Neural progenitor cell (in vitro differentiated cells): Measurements from ENCODE around the gene H6PD.

ENCODE experiments used
- CTCF ChIP-seq: fragments of 200-600 bp; sonication (generic); IDR thresholded peaks from 2 replicates; pipeline ENCODE4 v1.5.1; 2017; ENCODE audit warnings: antibody characterized with exemption, mild to moderate bottlenecking
- EZH2 ChIP-seq: fragments of 200-600 bp; sonication (generic); IDR thresholded peaks from 2 replicates; pipeline ENCODE4 v1.6.1; 2017; ENCODE audit warnings: antibody characterized with exemption, mild to moderate bottlenecking, moderate library complexity
- EZH2phosphoT487 ChIP-seq: fragments of 200-600 bp; sonication (generic); IDR thresholded peaks from 2 replicates; pipeline ENCODE4 v1.6.1; 2017; ENCODE audit warnings: antibody characterized with exemption

GRCh38 chr1:9278116-9278515 is 43.5 kb downstream of the H6PD start:
- TF ChIP-seq CTCF (no peak), EZH2phosphoT487 (no peak), EZH2 (no peak)
